ENCODE results near the gene SMO. TPM values are rescaled to one million over a fixed set of nuclear protein-coding genes. Genes with fewer than 3 reads are reported as not detected.

The SMO gene
- total and polyA plus RNA-seq, 4 donors = 0.87 to 19.3 (median 3.6) TPM

- DNase-seq (peak; percentile 71 to 79 (median 74)), ATAC-seq (ENCODE audit: insufficient read depth, low FRiP score) (peak; percentile 80)
- Histone ChIP-seq H3K27me3 (ENCODE audit: control insufficient read depth in 3 of 3, insufficient read depth in 3 of 3, low read length in 2 of 3) (no peaks in the 10 kb centered on the region), H3K4me1 (ENCODE audit: control insufficient read depth in 5 of 5, insufficient read depth in 5 of 5, low read length in 5 of 5) (no peaks in the 10 kb centered on the region), H3K9ac (ENCODE audit: insufficient read depth in 1 of 2, low read length in 2 of 2) (no peak overlapping the region), H3K27ac (ENCODE audit: low read depth in 1 of 2, low read length in 1 of 2) (no peak overlapping the region), H3K36me3 (ENCODE audit: control insufficient read depth in 4 of 4, insufficient read depth in 4 of 4, low read length in 4 of 4) (peaks cover 0 to 41% (median 16%) of the 10 kb centered on the region in 4 donors), H3K4me3 (no peak overlapping the region), H3K9me3 (ENCODE audit: control insufficient read depth in 4 of 4, insufficient read depth in 3 of 4, low read length in 3 of 4) (no peaks in the 10 kb centered on the region)
- TF ChIP-seq CTCF (IDR thresholded peaks at IDR 0.05; ENCODE audit: control extremely low read depth, extremely low read depth) = peak; percentile 56
- 71% methylated on average over 16 of the region's 16 CpGs for WGBS, 2 donors
Measured at GRCh38 chr7:129210256-129210988, 22.0 kb downstream of the SMO start.

GRCh38 chr7:129210989-129211312, 22.5 kb downstream of the SMO start:
- H3K36me3 ChIP-seq (ENCODE audit: control insufficient read depth in 4 of 4, insufficient read depth in 4 of 4, low read length in 4 of 4) = peaks cover 0 to 36% (median 14%) of the 10 kb centered on the region in 4 donors
- no peak for ATAC-seq (ENCODE audit: insufficient read depth, low FRiP score)
- no peaks in the 10 kb centered on the region for H3K27me3 ChIP-seq (ENCODE audit: control insufficient read depth in 3 of 3, insufficient read depth in 3 of 3, low read length in 2 of 3)
- H3K9me3 ChIP-seq (ENCODE audit: control insufficient read depth in 4 of 4, insufficient read depth in 3 of 4, low read length in 3 of 4) = no peaks in the 10 kb centered on the region
- no peaks in the 10 kb centered on the region for H3K4me1 ChIP-seq (ENCODE audit: control insufficient read depth in 5 of 5, insufficient read depth in 5 of 5, low read length in 5 of 5)
- no peak for TF ChIP-seq CTCF (IDR thresholded peaks at IDR 0.05; ENCODE audit: control extremely low read depth, extremely low read depth)
- no peak overlapping the region for H3K27ac ChIP-seq (ENCODE audit: low read depth in 1 of 2, low read length in 1 of 2)
- no peak for DNase-seq
- no peak overlapping the region for H3K4me3 ChIP-seq
- WGBS, 2 donors = 90 to 96% methylated on average over 14 of the region's 14 CpGs
- H3K9ac ChIP-seq (ENCODE audit: insufficient read depth in 1 of 2, low read length in 2 of 2) = no peak overlapping the region

GRCh38 chr7:129212126-129212525, 23.7 kb downstream of the SMO start:
- Histone ChIP-seq H3K27me3 (ENCODE audit: control insufficient read depth in 3 of 3, insufficient read depth in 3 of 3, low read length in 2 of 3) (no peaks in the 10 kb centered on the region), H3K27ac (ENCODE audit: low read depth in 1 of 2, low read length in 1 of 2) (no peak overlapping the region), H3K9me3 (ENCODE audit: control insufficient read depth in 4 of 4, insufficient read depth in 3 of 4, low read length in 3 of 4) (peaks cover 0 to 3% (median 0%) of the 10 kb centered on the region in 4 donors), H3K9ac (ENCODE audit: insufficient read depth in 1 of 2, low read length in 2 of 2) (no peak overlapping the region), H3K36me3 (ENCODE audit: control insufficient read depth in 4 of 4, insufficient read depth in 4 of 4, low read length in 4 of 4) (peaks cover 0 to 26% (median 9%) of the 10 kb centered on the region in 4 donors), H3K4me3 (no peak overlapping the region), H3K4me1 (ENCODE audit: control insufficient read depth in 5 of 5, insufficient read depth in 5 of 5, low read length in 5 of 5) (no peaks in the 10 kb centered on the region)
- ATAC-seq (ENCODE audit: insufficient read depth, low FRiP score) (no peak), DNase-seq (no peak)
- 85 to 92% methylated on average over 14 of the region's 14 CpGs for WGBS, 2 donors
- TF ChIP-seq CTCF (IDR thresholded peaks at IDR 0.05; ENCODE audit: control extremely low read depth, extremely low read depth) = no peak
